HK-2 (cell line): ENCODE data around the gene TPP2.

Source experiments
- DNase-seq: peaks from one replicate; pipeline ENCODE4 v3.0.0-alpha.2; 2018; ENCODE audit not compliant: unreplicated experiment

TPP2 gene

DNA sequence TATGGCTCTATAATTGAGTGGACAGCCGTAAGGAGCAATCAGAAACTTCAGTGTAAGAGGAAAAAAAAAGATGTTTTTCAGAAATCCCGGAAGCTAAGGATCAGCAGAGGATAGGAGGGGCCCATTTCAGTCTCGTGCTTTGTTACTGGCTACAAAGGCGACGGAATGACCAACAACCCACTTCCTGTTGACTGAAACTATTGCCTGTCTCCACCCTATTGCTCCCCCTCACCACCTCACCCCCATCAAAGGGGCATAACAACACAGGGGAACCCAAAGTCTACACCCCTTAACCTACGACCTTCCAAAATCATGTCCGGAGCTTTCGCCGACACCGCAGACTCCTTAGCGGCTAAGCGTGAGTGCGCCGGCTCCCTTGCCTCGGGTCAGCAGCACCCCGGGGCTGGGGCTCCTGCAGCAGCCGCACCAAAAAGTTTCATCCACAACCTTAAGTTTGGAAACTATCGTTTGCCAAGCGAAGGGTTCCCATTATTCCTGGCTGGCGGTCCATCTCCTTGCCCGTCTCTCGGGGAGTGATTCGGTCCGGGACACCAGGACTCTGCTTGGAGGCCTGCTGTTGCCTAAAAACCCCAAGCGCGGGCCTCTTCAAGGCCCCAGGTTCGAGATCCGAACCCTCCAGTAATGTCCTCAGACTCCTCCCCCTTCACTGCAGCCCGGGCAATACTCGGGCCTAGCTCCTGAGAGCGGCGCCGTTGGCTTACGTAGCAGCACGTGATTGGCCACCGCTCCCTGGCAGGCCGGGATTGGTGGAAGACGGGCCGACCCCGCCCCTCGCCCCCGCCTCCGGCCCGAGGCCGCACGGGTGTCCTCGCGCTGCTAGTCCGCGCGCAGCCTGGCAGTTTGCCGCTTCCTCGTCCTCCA is at the start of gene TPP2:
TPP2 (plus strand) TSS at position 840 of the 882 bp plus-strand sequence. CDS start 53 bp downstream, outside the sequence.
- DNase-seq, result peak; percentile 96

DNA sequence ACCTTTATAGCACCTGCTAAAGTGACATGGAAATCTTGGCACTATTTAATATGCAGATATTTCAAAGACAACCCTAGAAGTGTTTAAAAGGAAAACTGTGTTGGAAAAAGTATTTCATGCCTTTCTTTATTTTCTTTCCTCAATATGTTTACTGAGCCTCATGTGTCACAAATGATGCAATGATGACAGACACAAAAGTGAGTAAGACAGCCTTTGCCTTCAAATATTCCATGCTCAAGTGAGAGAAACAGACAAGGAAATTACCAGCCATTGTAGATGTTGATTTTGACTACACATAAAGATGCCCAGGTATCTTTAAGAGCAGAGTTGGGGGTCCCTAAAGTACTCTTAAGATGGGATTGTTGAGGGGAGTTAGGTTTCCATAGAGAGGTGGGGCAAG is 48.0 kb upstream of the TPP2 start:
- DNase-seq, result no peak

DNA sequence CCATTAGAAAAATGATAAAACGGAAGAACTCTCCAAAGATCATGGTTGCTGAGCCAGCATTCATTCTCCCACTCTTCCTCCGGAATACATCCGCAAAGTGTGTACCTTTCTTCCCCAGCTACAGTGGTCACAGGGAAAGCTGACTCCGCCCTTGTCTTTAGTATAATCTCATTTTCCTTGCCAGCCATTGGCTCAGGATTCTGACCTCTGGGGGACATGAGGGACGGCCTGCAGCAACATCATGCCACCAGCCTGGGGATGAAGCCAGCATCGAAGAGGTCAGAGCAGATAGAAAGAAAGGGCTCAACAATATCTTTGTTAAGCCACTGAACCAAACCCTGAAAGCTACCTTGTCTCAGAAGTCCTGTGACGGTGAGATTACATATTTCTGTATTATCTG is 46.3 kb upstream of the TPP2 start:
- no peak for DNase-seq

DNA sequence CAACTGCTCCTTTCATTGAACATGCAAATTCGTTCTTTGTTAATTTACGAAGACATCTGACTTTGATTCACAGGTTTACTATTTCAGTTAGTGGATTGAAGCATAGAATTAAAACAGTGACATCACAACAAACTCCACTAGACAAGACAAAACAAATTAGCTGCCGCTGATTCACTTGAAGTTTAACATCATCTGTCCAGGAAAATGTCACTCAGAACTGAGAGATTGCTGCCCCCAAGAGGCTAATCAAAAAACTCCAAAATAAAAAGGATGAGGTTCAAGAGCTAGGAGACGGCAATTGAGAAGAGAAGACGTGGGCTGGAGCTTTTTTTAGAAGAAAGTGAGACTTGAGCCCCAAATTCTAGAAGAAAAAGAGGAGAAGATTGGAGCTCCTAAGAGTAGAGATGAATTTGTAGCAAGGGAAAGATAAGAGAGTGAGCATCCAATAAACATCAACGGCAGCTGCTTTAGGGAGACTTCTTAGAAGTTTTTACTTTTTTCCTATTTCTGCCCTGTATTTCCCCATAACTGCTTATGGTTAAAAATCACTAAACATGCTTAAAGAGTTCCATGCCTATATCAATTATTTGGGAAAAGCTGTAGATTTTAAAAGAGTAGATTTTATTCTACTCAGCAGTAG is 40.8 kb upstream of the TPP2 start:
- DNase-seq, result no peak

DNA sequence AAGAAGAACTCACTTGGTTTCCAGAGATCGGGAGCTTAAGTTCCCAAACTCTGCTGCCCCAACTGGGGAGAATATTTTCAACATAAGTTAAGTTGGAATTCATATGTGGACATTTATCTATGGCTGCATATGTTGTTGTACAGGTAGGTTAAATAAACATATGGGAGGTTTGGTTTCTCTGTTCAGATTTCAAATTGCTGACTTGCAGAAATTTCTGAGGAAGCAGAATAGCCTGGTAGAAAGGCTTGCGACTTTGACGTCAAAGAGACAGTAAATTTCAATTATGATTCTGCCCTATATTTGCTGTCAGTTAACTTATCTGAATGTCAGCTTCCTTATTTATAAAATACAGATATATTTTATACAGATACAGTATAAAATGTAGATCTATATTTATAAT is 40.0 kb upstream of the TPP2 start:
- DNase-seq, result no peak

DNA sequence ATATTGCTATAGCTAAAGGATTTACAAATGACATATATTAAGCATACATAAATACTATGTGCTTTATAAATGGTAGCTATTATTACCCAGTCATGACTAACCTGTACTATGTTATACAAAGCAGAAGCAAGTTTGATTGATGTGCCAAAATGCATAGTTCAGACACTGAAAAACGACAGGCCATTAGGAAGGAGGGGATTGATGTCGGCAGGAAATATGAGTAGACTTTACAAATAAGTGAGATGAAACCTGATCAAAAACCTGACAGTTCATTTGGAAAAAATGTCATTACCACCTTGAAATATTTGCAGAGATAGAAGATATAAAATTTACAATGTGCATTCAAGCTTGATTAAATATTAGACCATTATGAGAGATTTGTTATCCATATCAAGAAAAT is 38.8 kb upstream of the TPP2 start:
- DNase-seq, result no peak

DNA sequence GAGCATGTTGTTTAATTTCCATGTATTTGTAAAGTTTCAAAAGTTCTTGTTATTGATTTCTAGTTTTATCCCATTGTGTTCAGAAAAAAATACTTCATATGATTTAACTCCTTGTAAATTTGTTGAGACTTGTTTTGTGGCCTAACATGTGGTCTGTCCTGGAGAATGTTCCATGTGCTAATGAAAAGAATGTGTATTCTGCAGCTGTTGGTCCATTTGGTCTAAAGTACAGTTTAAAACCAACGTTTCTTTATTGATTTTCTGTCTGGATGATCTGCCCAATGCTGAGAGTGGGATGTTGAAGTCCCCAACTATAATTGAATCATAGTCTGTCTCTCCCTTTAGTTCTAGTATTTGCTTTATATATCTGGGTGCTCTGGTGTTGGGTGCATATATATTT is 34.9 kb upstream of the TPP2 start:
- no peak for DNase-seq

DNA sequence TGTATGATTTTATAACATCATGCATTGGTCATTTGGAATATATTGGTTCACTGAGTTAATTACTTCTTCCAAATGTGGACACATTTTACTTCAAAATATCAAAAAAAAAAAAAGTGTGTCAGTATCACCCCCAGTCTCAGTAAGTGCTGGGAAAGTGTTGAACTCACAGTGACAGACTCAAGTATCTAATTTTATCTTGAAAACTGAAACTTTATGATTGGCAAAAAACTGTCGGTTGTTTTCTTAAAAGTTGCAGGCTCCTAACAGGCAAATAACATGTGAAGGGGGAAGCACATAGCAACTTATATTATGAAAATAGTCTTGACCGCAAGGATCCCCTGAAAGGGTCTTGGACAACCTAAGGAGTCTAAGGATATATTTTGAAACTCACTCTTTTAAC is 33.5 kb upstream of the TPP2 start:
- DNase-seq, result no peak

DNA sequence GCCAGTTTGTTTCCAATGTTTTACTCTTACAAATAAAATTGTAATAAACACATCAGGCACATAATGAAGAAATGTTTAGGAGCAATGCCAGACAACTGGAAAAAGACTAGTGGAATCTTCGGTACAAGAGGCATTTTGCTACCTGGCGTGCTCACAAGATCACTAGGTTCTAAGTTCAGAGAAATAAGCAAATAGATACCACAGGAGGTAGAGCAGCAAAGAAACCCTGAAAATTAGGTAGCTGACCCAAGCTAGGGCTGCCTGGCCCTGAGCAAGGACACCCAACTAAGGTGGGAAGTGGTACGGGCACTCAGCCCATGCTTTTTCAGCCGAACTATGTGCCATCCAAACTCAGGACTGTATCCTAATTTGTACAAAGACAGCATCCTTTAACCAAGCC is 32.2 kb upstream of the TPP2 start:
- no peak for DNase-seq

DNA sequence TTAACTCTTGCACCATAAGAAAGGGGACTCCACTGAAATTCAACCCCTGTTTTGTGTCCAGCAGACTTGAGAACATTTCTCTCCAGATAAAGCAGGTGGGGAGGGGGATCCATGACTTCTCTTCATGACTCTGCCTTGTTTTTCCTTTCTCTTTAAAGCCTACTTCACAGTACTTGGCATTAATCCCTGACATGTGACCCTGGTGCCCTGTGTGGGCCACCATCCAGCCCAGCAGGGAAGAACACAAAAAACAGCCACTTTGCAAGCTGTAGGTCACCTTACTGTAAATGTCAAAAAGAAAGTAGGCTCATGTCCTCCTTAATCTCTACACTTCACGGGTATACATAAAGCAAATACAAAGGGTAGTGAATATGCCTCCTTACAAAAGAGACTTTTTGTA is 30.3 kb upstream of the TPP2 start:
- no peak for DNase-seq

DNA sequence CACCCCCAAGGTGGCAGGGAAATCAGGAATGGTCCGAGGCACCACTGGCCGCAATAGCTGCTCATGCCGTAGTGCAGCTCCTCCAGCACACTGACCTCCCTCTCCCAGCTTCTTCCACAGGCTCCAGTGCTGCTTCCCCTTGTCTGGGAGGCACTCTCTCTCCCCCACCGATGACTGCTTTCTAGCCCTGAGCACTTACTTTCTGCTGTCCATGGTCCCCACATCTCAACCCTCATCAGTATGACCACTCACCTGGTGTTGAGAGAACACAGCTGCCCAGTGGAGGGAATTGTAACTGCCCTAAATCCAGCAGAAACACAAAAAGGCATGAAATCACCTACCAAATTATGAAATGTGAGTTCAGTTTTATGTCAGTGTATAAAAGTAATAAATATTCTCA is 28.9 kb upstream of the TPP2 start:
- no peak for DNase-seq

DNA sequence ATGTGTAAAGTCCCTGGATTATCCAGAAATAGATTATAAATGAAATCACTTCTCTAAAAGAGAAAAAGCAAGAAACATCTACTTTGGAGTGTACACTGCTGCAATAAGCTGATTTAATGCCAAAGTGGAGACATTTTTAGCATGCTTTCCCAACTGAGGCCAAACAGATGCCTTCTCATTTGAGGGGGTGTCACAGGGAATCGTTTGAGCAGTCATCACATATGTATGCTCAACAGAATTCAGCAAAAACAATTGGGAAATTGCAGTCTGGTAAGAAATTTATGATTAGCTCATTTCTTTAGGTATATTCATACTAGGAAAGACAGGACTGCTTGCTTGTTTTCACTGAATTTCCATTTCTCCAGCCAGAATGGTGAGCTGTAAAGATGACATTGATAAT is 27.3 kb upstream of the TPP2 start:
- DNase-seq, result no peak

DNA sequence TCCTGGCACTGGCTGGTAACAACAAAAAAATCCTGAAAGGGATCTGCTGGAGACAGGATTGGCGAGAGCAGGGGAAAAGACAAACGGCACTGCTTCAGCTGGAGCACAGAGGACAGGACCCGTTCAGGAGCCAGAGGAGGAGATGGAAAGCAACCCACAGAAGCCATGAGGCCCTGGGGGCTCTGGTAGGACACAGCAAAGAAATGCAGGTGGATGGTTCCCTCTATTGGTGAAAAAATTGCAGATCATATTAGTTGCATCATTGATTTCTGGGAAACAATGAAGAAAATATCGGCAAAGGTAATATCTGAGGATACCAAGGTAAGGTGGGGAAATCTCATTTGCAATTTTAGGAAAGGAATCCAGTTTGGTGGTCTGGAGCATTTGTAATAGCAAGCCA is 25.7 kb upstream of the TPP2 start:
- no peak for DNase-seq

DNA sequence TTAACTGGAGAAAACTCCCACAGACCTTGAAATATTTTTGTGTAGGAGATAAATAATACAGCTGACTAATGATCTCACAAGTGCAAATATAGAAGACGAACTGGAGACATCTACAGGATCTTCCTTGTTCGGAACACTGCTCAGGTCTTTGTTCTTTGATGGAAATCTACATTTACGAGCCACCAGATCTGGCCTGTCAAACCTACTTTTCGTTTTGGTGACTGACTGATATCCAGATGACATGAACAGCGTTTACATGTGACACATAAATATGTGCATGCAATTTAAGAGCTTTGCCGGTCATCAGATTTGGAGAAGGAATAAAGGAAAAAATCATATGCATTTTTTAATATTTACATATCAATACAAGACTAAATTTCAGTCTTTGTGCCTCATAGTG is 24.5 kb upstream of the TPP2 start:
- no peak for DNase-seq

DNA sequence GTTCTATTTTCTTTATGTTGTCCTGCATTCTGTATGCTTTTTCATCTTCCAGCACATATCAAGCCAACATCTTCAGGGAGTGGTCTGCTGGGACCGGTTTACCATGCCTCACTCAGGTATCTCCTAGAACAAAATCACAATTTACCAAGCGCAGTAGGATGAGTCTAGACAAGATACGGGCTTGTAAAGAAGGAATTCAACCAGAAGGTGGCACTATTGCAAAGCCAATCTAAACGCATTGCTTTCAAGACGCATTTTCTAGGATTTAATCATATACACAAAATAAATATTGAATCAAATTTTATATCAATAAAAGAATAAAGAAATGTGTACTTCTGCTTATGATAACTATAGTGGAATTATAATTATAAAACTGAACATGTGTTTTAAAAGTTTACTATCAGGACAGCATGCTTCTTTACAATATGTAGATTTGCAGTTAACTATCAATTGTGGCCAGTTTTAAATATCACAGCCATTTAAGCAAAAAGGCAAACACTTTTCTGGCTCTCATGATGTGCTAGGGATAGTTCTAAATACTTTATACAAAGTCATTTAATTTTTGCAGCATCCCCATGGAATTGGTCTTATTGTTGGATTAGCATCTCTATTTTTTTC is 16.1 kb upstream of the TPP2 start:
- no peak for DNase-seq

DNA sequence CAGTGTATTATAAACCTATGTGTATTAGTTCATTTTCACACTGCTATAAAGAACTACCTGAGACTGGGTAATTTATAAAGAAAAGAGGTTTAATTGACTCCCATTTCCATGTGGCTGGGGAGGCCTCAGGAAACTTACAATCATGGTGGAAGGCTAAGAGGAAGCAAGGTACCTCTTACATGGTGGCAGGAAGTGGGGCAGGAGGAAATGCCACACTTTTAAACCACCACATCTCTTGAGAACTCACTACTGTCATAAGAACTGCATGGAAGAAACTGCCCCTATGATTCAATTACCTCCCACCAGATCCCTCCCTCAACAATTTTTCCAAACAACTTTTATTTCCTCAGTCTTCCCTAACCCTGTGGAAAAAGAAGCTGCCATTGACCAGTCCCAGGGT is 14.5 kb upstream of the TPP2 start:
- DNase-seq, result no peak

DNA sequence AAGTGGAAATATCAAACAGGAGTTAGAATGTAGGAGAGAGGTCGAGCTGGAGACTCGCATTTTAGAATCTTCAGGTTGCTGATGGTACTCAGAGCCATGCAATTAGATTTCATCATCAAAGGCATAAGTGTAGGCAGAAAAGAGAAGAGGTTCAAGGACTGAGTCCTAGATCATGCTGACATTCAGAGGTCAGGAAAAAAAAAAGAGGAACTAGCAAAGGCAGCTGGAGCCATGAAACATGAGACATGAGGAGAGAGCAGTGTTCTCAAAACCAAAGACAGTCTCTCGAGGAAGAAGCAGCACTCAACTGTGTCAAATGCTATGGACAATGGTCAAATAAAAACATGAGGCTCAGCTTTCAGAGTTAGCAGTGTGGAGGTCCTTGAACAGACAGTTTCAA is 12.4 kb upstream of the TPP2 start:
- DNase-seq, result no peak

DNA sequence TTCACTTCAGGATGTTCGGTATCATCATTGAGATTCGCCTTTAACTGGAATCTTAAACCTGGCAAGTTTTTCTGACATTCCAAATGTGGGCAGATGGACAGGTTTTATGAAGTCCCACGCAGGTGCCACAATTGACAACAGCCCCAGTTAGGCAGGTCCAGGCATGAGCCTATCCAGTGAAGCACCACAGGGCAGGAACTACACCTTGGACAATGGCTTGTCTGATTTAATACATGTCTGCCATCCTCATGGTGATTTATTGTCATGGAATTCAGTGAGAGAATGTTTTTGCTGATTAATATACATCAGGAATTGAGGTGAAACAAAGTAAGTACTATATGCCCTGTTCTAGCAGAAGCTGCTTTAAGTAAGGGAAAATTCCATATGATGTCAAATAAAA is 10.2 kb upstream of the TPP2 start:
- DNase-seq, result no peak

DNA sequence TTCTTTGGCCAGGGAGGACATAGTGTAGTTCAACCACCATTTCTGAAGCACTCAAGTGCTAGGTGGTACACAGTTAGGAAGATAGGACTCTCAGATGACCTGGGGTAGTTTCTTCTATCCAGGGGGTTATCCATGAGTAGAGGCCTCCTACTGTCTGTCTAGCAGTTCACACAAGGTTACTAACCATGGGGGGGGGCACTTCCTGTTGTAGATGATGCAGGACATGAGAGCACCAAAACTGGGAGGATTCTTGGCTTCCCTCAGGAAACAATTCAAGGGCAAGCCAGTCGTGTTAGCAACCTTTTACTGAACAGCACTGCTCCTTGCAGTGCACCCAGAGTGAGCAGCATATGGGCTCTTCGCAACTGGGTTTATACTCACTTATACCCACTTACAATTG is 8.9 kb upstream of the TPP2 start:
- no peak for DNase-seq

DNA sequence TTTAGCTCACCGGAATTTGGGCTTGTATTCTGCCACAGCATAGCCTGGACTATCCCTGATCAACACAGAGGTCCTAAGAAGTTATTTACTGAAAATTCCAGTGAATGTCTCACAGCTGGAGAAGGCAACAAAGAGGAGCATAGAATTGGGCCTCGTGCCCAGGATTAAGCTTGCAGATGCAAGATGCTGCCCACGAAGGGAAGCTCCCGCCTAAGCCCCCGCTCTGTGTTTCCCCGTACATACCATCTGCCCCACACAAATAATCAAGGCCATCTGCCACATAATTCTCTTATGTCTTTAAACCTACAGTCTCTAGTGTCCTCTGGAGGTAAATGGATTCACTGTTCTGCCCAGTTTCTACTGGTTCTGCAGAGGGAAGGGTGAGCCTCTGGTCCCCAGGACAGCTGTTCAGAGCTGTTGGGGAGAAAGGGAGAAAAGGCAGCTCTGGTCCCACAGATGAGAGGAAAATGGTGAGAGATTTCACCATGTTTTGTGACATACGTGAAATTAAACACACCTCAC is 7.4 kb upstream of the TPP2 start:
- DNase-seq, result no peak

DNA sequence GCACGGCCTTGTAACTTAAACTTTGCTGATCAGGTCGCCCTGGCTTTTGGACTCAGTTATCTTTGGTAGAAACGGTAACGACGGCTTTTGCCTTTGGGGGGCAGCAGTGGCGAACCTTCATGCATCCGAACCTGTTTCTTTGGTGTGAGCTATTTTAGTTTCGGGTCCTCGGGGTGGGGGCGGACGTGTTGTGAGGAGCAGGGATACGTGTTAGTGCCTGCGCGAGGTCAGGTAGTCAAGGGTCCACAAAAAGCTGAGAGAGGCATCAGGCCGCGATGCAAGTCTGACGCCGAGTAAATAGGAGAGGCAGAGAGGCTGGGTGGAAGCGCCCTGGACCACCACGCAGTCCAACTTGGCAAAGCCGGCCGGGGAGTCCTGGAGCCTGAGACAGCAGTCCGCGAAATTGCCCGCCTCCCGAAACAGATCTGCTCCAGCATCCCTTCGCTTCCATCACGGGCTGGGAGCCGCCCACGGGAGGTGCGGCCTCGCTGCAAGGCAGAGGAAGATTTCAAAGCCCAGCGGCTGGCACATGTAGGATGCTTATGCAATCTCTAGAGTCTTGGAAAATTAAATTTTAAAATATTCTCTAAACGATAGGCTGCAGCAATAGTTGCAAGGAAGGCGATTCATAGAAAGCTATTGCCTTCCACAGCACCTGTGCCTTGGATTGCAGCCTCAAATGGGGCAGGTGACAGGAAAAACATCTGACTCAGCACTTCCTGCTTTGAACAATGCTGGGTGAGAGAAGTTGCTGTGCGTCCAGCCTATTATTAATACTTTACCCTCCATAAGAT is 4.6 kb upstream of the TPP2 start:
- DNase-seq, result peak; percentile 35

DNA sequence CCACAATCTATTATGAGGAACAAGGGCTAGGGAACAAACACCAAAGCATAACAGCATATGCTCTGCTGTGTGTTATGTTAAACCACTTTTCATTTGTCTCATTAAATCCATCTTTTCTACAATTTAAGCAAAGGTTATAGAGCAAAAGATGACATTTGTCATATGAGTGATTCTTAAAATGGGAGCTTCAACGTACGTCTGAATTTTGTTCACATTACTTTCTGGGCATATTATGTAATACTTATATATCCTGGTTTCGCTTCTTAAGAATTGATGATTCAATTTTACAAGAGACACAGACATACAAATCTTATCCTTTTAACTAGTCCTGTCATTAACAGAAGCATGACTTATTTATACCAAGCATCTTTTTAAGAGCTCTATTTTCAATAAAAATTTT is 3.3 kb upstream of the TPP2 start:
- no peak for DNase-seq
